Measurements from ENCODE around the gene UTS2B. TPM values are rescaled to one million over a fixed set of nuclear protein-coding genes. Genes with fewer than 3 reads are reported as not detected.

The UTS2B gene
- total and polyA plus RNA-seq, 10 of the 15 experiments (the other 5 are each of a cell fraction or from before 2014, with no cell fraction given) = 0.15 to 0.72 (median 0.44) TPM

DNA sequence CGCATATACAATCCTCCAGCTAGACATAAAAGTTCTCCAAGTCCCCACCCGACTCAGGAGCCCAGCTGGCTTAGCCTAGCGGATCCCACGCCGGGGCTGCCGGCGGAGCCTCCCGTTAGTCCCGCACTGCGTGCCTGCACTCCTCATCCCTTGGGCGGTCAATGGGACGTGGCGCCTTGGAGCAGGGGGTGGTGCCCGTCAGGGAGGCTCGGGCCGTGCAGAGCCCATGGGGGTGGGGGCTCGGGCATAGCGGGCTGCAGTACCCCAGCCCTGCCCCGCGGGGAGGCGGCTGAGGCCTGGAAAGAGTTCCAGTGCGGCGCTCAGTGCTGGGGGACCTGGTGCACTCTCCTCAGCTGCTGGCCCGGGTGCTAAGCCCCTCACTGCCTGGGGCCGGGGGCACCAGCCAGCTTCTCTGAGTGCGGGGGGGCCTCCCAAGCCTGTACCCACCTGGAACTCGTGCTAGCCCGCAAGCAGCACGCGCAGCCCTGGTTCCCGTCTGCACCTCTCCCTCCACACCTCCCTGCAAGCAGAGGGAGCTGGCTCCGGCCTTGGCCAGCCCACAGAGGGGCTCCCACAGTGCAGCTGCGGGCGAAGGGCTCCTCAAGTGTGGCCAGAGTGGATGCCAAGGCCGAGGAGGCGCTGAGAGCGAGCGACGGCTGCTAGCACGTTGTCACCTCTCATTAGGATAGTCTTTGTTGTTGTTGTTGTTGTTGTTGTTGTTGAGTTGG is 13.3 kb downstream of the UTS2B start:
- intact Hi-C loops (cut with micrococcal nuclease; ENCODE audit: unreplicated experiment) (no loop called here), in situ Hi-C loops (cut with MboI) (no loop called here)
- POLR2A ChIA-PET = interaction anchor here (0.6 kb wide), 1 partner anchor 1101 kb away, joined by 3 read pairs; no protein-coding TSS in a partner anchor
- no peaks in the 10 kb centered on the region; the same call in 2 of the 3 replicates for H3K9me3 ChIP-seq (replicated peaks; ENCODE audit: control insufficient read depth, insufficient read depth, low read length)
- no peak overlapping the region for H3K27ac ChIP-seq (ENCODE audit: control insufficient read depth, insufficient read depth)
- no peak overlapping the region for H2AFZ ChIP-seq (ENCODE audit: control insufficient read depth, low read depth, low read length)
- RAD21 ChIA-PET (ENCODE audit: unreplicated experiment) = no interaction called here
- SMC1A ChIA-PET (ENCODE audit: uncharacterized antibody, unreplicated experiment) = no interaction called here
- BruUV-seq (replicated peaks) = no TSS peak
- 74% methylated on average over 33 of the region's 40 CpGs for WGBS (ENCODE audit: insufficient coverage, insufficient replicate concordance, low lambda C conversion rate, missing lambda C conversion rate)
- H4K20me1 ChIP-seq (ENCODE audit: control insufficient read depth, insufficient read depth) = no peaks in the 10 kb centered on the region
- no peaks in the 10 kb centered on the region for H3K79me2 ChIP-seq (ENCODE audit: control insufficient read depth, insufficient read depth, low read length)
- no peak for FAIRE-seq
- H3K27me3 ChIP-seq (replicated peaks in 1 of 2; ENCODE audit: control insufficient read depth in 2 of 2, insufficient read depth in 2 of 2, low read length in 1 of 2) = no peaks in the 10 kb centered on the region
- no peaks in the 10 kb centered on the region for H3K4me1 ChIP-seq (ENCODE audit: control insufficient read depth, insufficient read depth, low read length)
- no peak for ATAC-seq
- H3K4me3 ChIP-seq = no peak overlapping the region
- CTCF ChIA-PET = interaction anchor here (1.4 to 1.8 kb wide), 3 partner anchors 9 to 178 kb away, joined by 3 to 8 read pairs (median 3); no protein-coding TSS in a partner anchor
- no peak overlapping the region for H3K9ac ChIP-seq (ENCODE audit: control insufficient read depth, insufficient read depth, low read length)
- H3K36me3 ChIP-seq (ENCODE audit: control insufficient read depth in 2 of 2, insufficient read depth in 2 of 2, low read length in 1 of 2) = no peaks in the 10 kb centered on the region
- no peak for TF ChIP-seq ZNF274 (IDR thresholded peaks at IDR 0.05; ENCODE audit: insufficient read depth, insufficient read length)
- TF ChIP-seq, protein P1, sequence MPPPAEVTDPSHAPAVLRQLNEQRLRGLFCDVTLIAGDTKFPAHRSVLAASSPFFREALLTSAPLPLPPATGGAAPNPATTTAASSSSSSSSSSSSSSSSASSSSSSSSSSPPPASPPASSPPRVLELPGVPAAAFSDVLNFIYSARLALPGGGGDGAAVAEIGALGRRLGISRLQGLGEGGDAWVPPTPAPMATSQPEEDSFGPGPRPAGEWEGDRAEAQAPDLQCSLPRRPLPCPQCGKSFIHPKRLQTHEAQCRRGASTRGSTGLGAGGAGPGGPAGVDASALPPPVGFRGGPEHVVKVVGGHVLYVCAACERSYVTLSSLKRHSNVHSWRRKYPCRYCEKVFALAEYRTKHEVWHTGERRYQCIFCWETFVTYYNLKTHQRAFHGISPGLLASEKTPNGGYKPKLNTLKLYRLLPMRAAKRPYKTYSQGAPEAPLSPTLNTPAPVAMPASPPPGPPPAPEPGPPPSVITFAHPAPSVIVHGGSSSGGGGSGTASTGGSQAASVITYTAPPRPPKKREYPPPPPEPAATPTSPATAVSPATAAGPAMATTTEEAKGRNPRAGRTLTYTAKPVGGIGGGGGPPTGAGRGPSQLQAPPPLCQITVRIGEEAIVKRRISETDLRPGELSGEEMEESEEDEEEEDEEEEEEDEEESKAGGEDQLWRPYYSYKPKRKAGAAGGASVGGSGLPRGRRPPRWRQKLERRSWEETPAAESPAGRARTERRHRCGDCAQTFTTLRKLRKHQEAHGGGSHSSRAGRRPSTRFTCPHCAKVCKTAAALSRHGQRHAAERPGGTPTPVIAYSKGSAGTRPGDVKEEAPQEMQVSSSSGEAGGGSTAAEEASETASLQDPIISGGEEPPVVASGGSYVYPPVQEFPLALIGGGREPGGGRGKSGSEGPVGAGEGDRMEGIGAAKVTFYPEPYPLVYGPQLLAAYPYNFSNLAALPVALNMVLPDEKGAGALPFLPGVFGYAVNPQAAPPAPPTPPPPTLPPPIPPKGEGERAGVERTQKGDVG (CRISPR knock-in tag; IDR thresholded peaks at IDR 0.05) = no peak
- TF ChIP-seq, protein P2, sequence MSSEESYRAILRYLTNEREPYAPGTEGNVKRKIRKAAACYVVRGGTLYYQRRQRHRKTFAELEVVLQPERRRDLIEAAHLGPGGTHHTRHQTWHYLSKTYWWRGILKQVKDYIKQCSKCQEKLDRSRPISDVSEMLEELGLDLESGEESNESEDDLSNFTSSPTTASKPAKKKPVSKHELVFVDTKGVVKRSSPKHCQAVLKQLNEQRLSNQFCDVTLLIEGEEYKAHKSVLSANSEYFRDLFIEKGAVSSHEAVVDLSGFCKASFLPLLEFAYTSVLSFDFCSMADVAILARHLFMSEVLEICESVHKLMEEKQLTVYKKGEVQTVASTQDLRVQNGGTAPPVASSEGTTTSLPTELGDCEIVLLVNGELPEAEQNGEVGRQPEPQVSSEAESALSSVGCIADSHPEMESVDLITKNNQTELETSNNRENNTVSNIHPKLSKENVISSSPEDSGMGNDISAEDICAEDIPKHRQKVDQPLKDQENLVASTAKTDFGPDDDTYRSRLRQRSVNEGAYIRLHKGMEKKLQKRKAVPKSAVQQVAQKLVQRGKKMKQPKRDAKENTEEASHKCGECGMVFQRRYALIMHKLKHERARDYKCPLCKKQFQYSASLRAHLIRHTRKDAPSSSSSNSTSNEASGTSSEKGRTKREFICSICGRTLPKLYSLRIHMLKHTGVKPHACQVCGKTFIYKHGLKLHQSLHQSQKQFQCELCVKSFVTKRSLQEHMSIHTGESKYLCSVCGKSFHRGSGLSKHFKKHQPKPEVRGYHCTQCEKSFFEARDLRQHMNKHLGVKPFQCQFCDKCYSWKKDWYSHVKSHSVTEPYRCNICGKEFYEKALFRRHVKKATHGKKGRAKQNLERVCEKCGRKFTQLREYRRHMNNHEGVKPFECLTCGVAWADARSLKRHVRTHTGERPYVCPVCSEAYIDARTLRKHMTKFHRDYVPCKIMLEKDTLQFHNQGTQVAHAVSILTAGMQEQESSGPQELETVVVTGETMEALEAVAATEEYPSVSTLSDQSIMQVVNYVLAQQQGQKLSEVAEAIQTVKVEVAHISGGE (CRISPR knock-in tag; IDR thresholded peaks at IDR 0.05) = no peak
- no peak for TF ChIP-seq RBBP5 (conservative IDR thresholded peaks at IDR 0.05)
- TF ChIP-seq SPI1 (IDR thresholded peaks at IDR 0.05; ENCODE audit: borderline replicate concordance, insufficient read depth, low read depth, low read length) = no peak
- TF ChIP-seq CBFB (IDR thresholded peaks at IDR 0.05; ENCODE audit: low read depth) = no peak
- TF ChIP-seq TCF3 (IDR thresholded peaks at IDR 0.05; ENCODE audit: borderline replicate concordance, insufficient read depth, low read depth, low read length) = no peak
- no peak for TF ChIP-seq CREM (IDR thresholded peaks at IDR 0.05; ENCODE audit: low read depth)
- no peak for TF ChIP-seq MYB (IDR thresholded peaks at IDR 0.05; ENCODE audit: borderline replicate concordance, low read depth, low read length)
- TF ChIP-seq, protein P3, sequence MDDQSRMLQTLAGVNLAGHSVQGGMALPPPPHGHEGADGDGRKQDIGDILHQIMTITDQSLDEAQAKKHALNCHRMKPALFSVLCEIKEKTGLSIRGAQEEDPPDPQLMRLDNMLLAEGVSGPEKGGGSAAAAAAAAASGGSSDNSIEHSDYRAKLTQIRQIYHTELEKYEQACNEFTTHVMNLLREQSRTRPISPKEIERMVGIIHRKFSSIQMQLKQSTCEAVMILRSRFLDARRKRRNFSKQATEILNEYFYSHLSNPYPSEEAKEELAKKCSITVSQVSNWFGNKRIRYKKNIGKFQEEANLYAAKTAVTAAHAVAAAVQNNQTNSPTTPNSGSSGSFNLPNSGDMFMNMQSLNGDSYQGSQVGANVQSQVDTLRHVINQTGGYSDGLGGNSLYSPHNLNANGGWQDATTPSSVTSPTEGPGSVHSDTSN (IDR thresholded peaks at IDR 0.05; ENCODE audit: insufficient replicate concordance, low read depth, low read length) = no peak
- TF ChIP-seq ZNF207 (IDR thresholded peaks at IDR 0.05; ENCODE audit: borderline replicate concordance) = no peak
- no peak for TF ChIP-seq CEBPB (IDR thresholded peaks at IDR 0.05; ENCODE audit: borderline replicate concordance in 1 of 2, low read depth in 2 of 2, low read length in 2 of 2)
- TF ChIP-seq BHLHE40 (IDR thresholded peaks at IDR 0.05; ENCODE audit: borderline replicate concordance in 1 of 2, low read depth in 2 of 2, low read length in 1 of 2) = no peak
- TF ChIP-seq CHD1 (IDR thresholded peaks at IDR 0.05; ENCODE audit: low read depth, low read length) = no peak
- H3K4me2 ChIP-seq (ENCODE audit: control insufficient read depth, insufficient read depth) = no peak overlapping the region
- DNase-seq (ENCODE audit: low read depth, low spot score) = no peak
